Skeletal muscle cell (primary cell): ENCODE results near the gene AQP9.
"Not testable (repeated sequence)": the region's sequence is repeated elsewhere in the genome, so short reads cannot be mapped to it uniquely, and the experiment has no call there.

Experiments
- DNase-seq: peaks from one replicate; pipeline ENCODE4 v3.0.0-alpha.2; 2010; ENCODE audit warnings: low read depth
- H3K4me3 ChIP-seq: 2 replicates; pipeline ENCODE4 v1.5.1; 2011; ENCODE audit warnings: low read depth, mild to moderate bottlenecking, control low read depth, low read length, moderate library complexity

Gene AQP9, protein sequence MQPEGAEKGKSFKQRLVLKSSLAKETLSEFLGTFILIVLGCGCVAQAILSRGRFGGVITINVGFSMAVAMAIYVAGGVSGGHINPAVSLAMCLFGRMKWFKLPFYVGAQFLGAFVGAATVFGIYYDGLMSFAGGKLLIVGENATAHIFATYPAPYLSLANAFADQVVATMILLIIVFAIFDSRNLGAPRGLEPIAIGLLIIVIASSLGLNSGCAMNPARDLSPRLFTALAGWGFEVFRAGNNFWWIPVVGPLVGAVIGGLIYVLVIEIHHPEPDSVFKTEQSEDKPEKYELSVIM

GRCh38 chr15:58138106-58138505 lies at the start of gene AQP9:
Gene AQP9, plus strand, starts transcription at chr15:58138381. Its CDS starts 185 bp downstream, at chr15:58138566.
- no peak within 1 kb of the TSS for H3K4me3 ChIP-seq
- no peak for DNase-seq

- H3K4me3 ChIP-seq: no peak overlapping the region
- no peak for DNase-seq
These were observed 42.8 kb upstream of the AQP9 start for GRCh38 chr15:58095415-58095814.

GRCh38 chr15:58096529-58097084 lies 41.6 kb upstream of the AQP9 start:
- no peak overlapping the region for H3K4me3 ChIP-seq
- DNase-seq: no peak

DNA sequence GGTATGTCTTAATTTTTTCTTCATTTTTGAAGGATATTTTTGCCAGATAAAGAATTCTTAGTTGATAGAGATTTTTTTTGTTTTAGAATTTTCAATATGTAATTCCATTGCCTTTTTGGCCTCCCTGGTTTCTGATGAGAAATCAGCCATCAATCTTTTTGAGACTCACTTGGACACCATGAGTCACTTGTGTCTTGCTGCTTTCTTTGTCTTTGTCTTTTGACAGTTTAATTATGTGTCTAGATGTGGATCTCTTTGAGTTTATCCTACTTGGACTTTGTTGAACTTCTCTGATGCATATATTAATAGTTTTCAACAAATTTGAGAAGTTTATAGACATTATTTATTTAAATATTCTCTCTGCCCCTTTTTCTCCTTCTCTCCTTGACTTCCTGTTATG lies 34.7 kb upstream of the AQP9 start:
- no peak overlapping the region for H3K4me3 ChIP-seq
- DNase-seq: no peak

DNA sequence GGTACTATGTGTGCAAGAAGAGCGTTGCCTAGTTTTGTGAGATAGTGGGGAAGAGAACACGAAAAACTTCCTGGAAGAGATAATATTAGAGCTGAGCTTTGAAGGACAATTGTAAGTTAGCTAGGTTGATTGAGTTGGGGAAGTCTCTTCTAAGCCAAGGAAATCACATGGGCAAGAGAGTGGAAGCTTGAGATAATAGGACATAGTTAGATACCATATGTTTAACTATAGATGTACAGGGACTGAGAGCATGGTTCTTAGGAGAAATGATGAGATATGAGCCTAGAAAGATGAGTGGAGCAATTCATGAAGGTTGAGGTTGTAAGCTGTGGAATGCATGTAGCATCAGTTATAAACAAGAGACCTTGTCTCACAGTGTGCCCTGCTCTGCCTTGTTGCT lies 30.1 kb upstream of the AQP9 start:
- no peak overlapping the region for H3K4me3 ChIP-seq
- no peak for DNase-seq

DNA sequence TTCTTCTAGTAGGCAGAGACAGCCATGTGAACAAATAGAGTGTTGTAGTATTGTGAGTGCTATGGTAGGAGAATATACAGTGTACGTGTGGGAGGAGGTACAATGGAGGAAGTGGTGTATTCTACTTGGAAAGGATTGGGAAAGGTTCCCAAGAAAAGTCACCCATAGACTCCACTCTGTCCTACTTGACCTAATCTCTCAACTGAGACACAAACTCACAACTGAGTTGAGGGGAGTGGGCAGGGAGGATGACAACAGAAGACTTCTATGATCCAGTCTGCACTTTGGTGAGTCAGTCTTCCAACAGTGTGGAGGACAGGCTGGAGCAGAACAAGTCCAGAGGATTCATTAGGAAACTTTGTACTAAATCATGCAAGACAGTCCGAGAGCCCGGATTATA lies 28.8 kb upstream of the AQP9 start:
- no peak for DNase-seq
- H3K4me3 ChIP-seq: no peak overlapping the region

DNA sequence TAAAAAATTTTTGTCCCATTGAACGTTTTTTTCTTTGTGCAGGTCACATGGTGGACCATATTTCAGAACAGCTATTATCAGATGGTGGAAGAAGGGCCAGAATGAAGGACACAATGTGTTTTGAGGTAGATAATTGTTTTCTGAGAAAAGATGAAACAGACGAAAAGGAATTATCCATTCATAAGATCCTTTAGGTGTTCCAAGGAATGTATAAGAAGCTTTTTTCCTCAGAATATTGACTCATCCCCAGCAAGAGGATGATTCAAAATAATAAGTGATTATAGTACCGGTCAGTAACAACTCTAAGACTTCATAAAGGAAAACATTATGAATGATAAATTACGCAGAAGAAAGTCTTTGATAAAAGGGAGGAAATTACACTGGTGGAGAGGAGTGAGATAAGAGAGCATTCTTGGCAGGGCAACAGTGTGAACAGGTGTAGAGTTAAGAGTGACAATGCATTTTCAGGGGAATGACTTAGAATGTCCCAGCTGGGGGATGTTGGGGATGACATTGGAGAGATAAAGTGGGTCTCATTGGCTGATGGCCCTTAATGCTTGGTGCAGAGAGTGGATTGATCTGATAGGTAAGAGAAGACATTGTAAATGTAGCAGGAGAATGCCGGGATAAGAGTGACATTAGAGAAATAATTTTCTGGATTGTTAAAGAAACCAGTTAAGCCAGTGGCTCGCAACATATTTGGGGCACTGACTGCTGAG lies 27.0 kb upstream of the AQP9 start:
- H3K4me3 ChIP-seq: no peak overlapping the region
- no peak for DNase-seq

GRCh38 chr15:58111718-58112104 lies 26.5 kb upstream of the AQP9 start:
- DNase-seq: no peak

DNA sequence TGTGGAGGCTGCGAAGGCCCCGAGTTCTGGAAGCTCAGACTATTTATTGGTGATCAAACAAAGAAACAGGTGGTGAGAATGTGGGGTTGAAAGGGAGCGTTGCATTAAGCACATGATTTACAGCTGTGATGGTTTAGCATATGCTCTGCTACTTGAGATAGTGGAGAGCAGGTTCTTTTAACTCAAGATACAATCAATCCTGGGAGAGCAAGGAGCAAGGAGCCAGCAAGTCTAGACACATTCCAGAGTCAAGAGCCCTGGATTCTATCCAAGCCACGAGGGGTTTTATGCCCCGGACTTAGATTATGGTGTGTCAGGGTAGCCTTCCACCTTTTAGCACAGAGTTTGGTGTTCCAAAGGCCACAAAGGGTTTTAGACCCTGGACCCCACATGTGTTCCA lies 24.8 kb upstream of the AQP9 start:
- not testable (repeated sequence) for H3K4me3 ChIP-seq, DNase-seq

More at GRCh38 chr15:58111718-58112104, 26.5 kb upstream of the AQP9 start:
- no peak overlapping the region for H3K4me3 ChIP-seq

DNA sequence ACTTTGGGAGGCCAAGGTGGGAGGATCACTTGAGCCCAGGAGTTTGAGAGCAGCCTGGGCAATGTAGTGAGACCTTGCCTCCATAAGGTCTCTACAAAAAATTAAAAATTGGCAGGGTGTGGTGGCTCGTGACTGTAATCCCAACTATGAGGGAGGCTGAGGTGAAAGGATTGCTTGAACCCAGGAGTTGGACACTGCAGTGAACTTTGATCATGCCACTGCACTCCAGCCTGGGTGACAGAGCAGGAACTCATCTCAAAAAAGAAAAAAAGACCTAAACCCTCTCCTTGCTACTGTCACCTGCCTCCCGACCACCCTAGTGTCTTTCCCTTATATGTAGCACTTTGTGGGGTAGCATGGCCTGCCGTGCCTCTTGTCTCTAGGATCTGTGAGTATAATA lies 23.8 kb upstream of the AQP9 start:
- DNase-seq: no peak
- no peak overlapping the region for H3K4me3 ChIP-seq

DNA sequence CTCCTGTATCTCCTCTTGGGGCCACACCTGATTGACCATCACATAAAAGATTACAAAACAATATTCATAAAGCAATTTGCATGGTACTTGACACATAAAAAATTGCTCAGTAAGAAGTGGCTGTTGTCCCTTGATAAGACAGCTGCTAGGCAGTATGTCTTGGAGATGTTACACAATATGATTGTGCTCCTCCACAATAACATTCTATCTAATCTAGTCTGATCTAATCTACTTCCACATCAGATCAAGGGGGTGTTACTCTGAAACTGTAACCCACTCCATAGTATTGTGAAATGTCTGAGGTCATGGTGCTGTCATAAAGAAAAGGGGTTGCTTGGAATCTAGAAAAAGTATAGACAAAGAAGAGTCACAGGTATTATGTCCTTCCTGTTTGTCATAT lies 23.4 kb upstream of the AQP9 start:
- no peak for DNase-seq
- H3K4me3 ChIP-seq: no peak overlapping the region

DNA sequence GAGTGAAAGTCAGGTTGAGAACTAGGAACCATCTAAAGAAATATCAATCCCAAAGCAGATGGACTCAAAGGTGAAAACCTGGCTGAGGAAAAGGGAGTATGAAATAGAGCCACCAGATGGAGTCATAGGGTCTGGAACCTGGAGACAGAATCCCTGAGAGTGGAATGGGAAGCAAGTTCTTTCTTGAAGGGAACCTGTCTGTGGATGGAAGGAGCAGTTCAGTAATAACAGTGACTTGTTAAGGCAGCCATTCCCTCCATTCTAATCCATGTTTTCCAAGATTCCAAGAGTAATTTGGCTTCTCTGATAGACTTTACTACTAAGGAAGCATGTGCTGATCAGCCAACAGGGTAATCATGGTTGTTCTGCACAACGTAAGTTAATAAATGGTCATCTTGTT lies 22.5 kb upstream of the AQP9 start:
- no peak overlapping the region for H3K4me3 ChIP-seq
- no peak for DNase-seq

GRCh38 chr15:58117619-58118018 lies 20.6 kb upstream of the AQP9 start:
- no peak for DNase-seq
- no peak overlapping the region for H3K4me3 ChIP-seq

DNA sequence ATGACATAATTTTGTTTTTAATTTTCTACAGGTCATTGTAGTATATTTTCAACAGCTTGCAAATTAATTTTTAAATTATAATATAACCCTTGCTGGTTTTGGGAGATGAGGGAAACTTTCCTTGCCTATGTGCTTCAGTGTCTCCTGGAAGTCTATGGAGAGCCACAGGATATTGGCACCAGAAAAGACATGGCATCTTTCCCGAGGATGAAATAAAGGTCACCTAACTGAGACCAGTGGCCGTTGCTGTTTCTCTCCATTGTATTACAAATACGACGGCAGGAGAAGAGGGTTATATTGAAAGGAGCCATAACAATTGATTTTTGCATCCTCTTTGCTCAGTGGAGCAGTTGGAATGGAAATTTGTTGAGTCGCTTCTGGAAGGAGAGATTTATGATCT lies 19.9 kb upstream of the AQP9 start:
- no peak overlapping the region for H3K4me3 ChIP-seq
- DNase-seq: no peak

- no peak for DNase-seq
- H3K4me3 ChIP-seq: no peak overlapping the region
These were observed 19.2 kb upstream of the AQP9 start for GRCh38 chr15:58119016-58119415.

GRCh38 chr15:58124585-58124984 lies 13.6 kb upstream of the AQP9 start:
- no peak for DNase-seq
- H3K4me3 ChIP-seq: no peak overlapping the region

GRCh38 chr15:58125333-58125732 lies 12.8 kb upstream of the AQP9 start:
- no peak overlapping the region for H3K4me3 ChIP-seq
- no peak for DNase-seq

DNA sequence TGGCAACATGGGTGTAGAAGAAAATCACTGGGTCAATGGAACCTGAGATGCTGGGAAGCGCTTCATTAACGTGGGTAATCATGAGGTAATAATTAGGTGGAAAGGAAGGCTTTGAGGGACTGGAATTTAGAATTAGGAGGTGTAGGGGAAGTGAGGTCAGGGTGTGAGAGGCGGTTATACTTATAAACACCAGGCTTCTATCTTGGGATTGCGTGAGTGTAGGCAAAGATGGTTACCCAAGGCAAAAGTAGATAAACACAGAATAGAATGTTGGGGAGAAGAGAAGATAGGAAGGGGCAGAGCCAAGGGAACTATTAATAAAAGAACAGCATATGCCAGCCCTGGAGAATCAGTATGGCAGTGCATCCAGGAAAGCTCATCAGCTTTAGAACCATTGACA lies 3.3 kb upstream of the AQP9 start:
- DNase-seq: no peak
- no peak overlapping the region for H3K4me3 ChIP-seq

GRCh38 chr15:58135511-58136174 lies 2.5 kb upstream of the AQP9 start:
- no peak overlapping the region for H3K4me3 ChIP-seq
- no peak for DNase-seq

GRCh38 chr15:58136731-58137130 lies 1.4 kb upstream of the AQP9 start:
- DNase-seq: no peak
- H3K4me3 ChIP-seq: no peak overlapping the region
